HG03159 (cell line): Measurements from ENCODE around the gene PTK6.

ENCODE experiments used
- ATAC-seq: cut with Tn5 transposase; IDR thresholded peaks from one replicate; pipeline ENCODE4 v1.9.1; 2021; ENCODE audit warnings: mild to moderate bottlenecking, moderate library complexity; ENCODE audit not compliant: unreplicated experiment

PTK6 gene

DNA sequence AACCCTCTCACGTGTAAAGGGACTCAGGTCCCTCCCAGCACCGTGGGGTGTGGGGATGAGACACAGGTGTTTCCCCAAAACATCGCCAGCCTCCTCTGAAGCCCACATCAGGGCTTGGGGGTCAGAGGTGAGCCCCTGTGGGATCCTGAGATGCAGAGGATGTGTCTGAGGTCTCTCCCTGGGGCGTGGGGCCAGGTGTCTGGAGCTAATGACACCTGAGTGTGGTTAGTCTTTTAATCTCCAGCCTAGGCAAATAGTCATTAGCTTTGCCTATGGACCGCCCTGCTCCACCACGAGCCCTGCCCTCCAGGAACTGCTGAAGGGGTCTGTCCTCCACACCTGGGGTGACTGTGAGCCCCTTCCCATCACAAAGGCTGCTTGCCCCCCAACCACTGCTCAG lies 8.6 kb upstream of the PTK6 start:
- no peak for ATAC-seq

DNA sequence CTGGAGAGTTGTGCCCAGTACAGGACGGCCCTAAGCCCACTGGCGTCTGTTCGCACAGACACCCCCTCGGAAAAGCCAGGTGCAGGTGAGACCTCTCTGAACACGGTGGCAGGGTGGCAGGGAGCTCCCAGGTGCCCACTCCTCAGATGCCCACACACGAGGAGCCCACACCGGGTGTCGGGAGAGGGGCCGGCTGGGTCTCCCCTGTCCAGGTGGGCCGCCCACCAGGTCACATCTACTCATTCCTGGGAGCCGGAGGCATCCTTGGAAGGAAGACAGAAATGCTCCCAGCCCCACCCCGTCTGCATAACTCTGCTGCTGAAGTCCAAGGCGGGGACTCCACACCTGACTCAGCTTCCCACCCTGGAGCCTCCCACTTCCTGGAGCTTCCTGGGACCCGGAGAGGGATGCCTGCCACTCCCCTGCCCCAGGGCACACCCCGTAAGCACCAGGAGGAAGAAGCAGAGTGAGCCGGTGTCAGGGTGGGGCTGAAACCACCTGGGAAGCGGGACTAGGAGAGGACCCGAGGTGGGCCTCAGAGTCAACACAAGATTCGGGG lies 7.9 kb upstream of the PTK6 start:
- ATAC-seq = no peak

- ATAC-seq = no peak
These were observed 7.2 kb upstream of the PTK6 start for GRCh38 chr20:63544241-63544957.

DNA sequence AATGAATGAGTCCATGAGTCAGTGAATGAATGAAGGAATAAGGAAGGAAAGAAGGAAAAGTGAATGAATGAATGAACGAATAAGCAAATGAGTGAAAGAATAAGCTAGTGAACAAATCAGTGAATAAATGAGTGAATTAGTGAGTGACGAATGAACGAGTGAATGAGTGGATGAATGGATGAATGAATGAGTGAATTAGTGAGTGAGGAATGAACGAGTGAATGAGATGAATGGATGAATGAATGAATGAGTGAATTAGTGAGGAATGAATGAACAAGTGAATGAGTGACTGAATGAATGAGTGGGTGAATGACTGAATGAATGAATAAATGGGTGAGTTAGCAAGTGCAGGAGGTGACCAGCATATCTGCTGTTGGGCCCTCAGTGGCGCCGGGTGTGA lies 6.6 kb upstream of the PTK6 start:
- no peak for ATAC-seq

DNA sequence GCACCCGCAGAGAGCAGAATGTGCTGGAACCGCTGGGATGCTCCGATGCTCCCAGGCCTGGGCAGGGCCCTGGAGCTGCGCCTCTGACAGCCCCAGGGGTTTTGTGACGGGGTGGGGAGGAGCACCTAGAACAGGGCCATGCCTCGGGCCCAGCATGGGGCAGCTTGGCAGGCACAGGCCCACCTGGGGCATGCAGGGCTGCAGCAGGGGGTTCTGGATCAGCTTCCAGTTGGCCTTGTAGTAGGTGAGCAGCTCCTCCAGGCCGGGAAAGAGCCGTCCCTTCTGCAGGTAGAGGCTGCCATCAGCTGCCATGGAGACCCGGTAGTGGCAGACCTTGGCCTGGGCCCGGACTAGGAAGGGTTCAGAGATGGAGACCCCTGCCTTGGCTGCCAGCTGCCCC lies 6.0 kb upstream of the PTK6 start:
- ATAC-seq = no peak

DNA sequence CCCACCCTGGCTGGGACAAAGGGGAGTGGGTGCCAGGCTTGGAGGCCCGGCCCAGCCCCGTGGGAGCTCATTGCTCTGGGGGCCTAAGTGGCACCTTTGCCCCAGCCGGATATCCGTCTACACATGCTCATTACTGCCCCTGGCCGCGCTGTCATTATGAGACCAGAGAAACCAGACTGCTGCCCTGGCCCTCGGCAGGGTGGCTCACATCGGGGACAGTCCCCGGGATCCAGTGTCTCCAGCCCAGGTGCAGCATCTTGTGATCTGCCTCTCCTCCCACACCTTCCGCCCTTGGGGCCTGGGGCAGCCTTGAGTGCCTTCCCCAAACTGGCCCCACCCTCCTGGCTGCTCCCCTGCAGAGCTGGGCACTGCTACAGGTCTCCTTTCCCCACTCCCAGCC lies 5.5 kb upstream of the PTK6 start:
- no peak for ATAC-seq

GRCh38 chr20:63542031-63542559 lies 4.9 kb upstream of the PTK6 start:
- ATAC-seq = no peak

GRCh38 chr20:63541371-63541770 lies 4.2 kb upstream of the PTK6 start:
- ATAC-seq = no peak

- no peak for ATAC-seq
These were observed 3.4 kb upstream of the PTK6 start for GRCh38 chr20:63540417-63541186.

DNA sequence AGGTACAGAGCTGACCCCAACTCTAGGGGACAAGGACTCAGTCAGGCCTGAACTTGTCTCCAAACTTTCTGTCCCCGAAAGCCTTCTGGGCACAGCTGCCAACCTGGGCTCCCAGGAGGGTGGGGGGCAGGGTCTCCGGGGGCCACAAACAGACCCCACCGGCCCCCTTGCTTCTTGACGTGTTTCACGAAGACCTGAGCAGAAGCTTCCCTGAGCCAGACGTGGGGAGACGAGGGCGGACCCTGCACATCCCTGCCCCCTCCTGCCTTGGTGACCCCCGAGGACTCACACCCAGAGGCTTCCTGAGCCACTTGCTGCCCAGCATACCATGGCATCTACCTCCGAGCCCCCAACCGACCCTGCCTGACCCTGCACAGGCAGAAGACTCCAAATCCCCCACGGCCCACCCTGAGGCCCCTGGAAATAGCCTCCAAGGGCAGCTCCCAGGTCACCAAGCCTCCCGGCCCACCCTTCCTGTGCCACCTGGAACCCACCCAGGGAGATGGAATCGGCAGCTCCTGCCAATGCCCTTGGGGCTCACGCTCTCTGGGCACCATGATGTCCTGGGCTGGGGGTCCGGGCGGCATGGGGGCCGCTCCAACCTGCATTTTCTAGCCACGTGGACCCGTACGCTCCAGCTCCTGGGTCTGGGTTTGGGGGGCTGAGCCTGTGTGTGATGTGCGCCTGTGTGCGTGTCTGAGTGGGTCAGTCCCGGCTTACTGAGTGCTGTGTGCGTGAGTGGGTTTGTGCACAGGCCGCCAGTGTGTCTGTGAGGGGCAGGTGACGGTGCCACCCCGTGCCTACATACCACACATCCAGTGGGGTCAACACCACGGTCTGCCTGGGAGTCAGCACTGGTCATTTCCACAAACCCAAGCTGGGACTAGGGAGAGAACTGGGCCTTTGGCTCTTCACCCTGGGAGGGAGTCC lies 2.5 kb upstream of the PTK6 start:
- ATAC-seq = no peak

DNA sequence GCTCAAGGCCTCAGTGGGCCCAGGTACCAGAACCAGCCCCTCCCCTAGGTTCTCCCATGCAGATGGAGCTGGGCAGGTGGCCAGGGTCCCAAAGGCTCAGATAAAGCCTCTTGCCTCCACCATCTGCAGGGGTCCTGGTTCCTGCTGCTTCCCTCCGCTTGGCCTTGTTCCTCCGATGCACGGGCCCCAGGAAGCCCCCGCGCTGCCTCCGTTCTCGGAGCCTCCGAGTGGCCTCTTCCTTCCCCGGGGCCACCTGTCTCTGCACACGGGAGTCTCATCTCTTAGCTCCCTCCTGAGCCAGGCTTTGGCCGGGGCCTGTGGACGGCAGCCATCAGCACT lies 1.9 kb upstream of the PTK6 start:
- no peak for ATAC-seq

- ATAC-seq = peak; percentile 3
These were observed 1.3 kb upstream of the PTK6 start for GRCh38 chr20:63538204-63539091.

GRCh38 chr20:63537525-63538203 lies 488 bp upstream of the PTK6 start:
- ATAC-seq = peak; percentile 80

GRCh38 chr20:63536241-63536977 lies 767 bp downstream of the PTK6 start:
- no peak for ATAC-seq

DNA sequence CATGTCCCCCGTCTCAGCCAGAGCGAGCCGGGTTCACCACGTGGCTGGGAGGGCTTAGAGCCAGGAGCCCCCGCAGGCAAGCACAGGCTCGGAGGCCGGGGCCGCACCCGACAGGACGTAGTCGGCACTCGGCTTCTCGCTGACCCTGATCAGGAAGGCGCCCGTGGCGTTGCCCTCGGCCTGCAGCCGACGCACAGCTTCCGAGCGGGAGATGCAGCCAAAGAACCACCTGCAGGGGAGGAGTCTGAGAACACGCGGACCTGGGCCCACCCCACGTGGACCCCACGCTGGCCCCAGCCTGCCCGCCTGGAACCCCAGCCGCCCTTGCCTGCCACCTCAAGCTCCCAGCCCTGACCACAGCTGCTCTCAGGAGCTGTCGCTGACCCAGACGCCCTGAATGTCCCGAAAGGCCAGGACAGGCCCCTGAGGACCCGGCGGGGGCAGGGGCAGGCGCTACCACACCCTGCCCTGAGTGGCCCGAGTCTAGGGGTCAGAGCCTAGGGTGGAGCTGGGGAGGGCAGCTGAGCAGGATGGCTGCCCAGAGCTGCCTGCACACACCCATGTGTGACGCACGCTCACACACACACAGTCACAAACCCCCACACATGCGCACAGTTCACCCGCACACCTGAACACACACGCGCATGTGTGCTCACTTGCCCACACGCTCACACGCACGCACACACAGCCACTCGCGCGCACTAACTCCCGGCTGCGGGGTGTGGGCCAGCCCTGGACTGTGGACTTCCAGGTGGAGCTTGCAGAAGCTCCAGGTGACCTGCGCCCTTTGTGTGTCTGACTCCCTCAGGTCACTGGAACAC lies 2.1 kb downstream of the PTK6 start:
- no peak for ATAC-seq

DNA sequence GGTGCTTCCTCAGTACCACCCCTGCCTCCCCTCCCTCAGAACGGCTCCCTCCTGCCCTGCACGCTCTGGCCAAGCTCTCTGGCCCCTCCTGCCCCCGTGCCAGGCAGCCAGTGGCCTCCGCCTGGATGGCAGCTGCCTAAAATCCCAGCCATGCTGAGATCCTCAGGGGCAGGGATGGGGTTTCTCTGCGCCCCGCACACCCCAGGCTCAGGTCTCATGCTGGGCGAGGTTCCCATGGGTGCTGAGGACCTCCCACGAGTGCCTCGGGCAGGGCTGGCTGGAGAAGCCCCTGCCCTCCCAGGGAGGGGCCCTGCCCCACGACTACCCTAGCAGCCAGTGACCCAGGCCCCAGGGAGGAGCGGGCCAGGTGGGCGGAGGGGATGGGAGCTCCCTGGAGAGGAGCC lies 2.7 kb downstream of the PTK6 start:
- no peak for ATAC-seq

DNA sequence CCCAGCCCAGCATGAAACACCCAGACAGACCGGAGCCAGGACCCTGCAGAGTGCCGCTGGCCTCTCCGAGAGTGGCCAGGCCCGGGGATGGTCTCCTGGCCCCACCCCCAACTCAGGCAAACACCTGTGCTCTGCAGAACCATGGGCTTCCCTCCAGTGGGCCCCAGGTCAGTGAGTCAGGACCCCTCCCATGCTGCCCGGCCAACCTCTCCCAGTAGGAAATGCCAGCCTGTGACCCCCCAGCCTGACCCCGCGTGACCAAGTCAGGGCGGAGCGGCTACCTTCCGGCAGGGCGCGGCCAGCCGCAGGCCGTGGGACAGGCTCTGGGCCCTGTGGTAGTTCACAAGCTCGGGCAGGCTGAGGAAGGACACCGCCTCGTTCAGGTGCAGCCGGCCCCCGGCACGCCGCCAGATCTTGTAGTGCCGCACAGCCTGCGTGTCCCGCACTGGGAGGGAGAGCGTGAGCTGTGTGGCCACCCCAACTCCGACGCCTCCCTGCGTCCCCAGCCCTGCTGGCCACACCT lies 3.2 kb downstream of the PTK6 start:
- no peak for ATAC-seq

GRCh38 chr20:63533388-63533787 lies 3.8 kb downstream of the PTK6 start:
- ATAC-seq = no peak
